GM21390 (cell line): ENCODE results near the gene CAMSAP1.
"Not testable (repeated sequence)": the region's sequence is repeated elsewhere in the genome, so short reads cannot be mapped to it uniquely, and the experiment has no call there.

ENCODE experiments used
- ATAC-seq: cut with Tn5 transposase; IDR thresholded peaks from one replicate; pipeline ENCODE4 v1.9.1; 2021; ENCODE audit not compliant: unreplicated experiment

Gene CAMSAP1

GRCh38 chr9:135907431-135908092, at the start of gene CAMSAP1:
TSS of gene CAMSAP1 (minus strand) at chr9:135907546. CDS start at chr9:135907159, 387 bp downstream.
- ATAC-seq, result peak; percentile 72

DNA sequence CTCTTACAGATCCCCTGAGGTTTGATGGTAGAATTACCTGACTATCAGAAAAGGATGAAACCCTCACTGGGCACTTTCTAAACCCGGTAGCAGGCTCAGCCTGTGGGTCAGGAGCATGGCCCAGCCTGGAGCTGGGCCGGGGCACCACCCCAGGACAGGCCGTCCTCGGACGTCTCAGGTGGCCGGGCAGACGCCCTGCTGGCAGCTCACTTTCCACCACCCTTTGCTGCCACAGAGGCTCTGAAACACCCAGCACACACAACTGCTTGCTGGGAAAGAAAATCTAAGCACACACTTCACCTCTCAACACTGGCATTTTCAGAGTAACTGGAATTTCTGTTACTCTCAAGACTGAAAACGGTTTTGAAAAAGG, 49.4 kb upstream of the CAMSAP1 start:
- ATAC-seq, result no peak

- no peak for ATAC-seq
These were observed 48.8 kb upstream of the CAMSAP1 start for GRCh38 chr9:135955934-135956801.

GRCh38 chr9:135952664-135953206, 45.4 kb upstream of the CAMSAP1 start:
- no peak for ATAC-seq

DNA sequence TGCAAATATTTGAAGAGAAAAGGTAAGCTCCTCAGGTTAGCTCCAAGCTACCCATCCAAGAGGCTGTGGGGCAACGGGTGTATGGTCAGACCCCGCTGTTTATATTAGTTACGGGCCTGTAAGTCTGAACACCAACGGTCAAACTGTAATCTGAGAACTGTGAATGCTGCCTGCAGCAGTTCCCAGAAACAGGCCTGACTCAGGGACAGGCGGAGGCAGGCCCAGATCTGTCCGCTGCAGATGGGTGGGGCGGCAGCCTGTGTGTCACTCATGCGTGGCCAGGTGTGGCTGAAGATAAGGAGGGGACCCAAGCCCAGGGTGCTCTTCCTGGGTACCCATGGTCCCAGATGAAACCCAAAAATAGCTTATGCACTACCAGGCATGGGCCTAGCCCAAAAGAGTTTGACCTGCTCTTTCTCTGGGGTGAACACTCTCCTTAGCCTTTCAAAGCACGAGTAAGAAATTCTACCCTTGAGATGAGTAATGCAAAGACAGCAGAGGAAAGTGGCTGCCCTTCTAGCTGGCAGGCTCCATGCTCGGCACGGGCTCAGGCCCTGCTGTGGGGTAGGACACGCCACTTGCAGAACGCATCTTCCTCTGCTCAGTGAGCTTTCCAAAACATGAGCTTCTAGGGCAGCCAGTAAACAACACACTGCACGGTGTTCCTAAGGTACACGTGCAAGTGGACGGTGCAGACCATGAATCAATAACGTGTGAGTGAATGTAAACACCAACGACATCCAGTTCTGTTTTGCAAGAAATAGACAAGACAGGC, 44.7 kb upstream of the CAMSAP1 start:
- ATAC-seq, result no peak

DNA sequence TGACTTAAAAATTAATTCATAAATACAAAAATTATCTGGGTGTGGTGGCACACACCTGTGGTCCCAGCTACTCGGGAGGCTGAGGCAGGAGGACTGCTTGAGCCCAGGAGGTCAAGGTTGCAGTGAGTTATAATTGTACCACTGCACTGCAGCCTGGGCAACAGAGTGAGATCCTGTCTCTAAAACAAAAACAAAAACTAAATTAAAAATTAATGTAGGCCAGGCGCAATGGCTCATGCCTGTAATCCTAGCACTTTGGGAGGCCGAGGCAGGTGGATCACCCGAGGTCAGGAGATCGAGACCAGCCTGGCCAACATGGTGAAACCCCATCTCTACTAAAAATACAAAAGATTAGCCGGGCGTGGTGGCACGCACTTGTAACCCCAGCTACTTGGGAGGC, 44.0 kb upstream of the CAMSAP1 start:
- not testable (repeated sequence) for ATAC-seq

DNA sequence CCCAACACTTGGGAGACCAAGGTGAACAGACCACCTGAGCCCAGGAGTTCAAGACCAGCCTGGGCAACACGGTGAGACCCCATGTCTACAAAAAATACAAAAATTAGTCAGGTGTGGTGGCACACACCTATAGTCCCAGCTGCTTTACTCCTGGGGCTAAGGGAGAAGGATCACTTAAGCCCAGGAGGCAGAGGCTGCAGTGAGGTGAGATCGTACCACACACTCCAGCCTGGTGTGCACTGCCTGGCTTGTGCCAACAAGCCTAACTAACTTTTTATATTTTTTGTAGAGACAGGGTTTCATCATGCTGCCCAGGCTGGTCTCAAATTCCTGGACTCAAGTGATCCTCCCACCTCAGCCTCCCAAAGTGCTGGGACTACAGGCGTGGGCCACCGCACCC, 43.5 kb upstream of the CAMSAP1 start:
- not testable (repeated sequence) for ATAC-seq

DNA sequence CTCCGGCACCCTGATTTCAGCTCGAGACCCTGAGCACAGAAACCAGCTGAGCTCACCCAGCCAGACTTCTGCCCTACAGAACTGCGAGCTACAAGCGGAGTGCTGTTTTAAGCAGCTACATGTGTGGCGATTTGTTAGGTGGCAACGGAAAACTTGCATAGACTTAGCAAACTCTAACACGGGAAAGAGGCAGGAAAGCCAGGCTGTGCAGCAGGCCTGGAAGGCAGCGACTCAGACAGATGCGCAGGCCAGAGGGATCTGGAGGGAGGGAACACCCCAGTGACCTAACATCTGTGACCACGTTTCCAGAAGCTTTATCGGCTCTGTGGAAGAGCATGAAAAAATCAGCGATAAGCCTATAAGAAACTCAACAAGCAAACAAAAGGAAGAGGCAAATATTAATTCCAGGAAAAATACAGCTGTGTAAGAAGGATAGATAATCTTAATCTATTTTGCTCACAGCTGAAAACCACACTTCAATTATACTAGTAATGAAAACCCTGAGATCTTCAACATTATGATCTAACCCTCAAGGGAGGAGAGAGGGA, 42.9 kb upstream of the CAMSAP1 start:
- no peak for ATAC-seq

- ATAC-seq, result no peak
These were observed 42.3 kb upstream of the CAMSAP1 start for GRCh38 chr9:135949501-135950134.

- no peak for ATAC-seq
These were observed 41.6 kb upstream of the CAMSAP1 start for GRCh38 chr9:135948968-135949367.

- ATAC-seq, result no peak
These were observed 41.1 kb upstream of the CAMSAP1 start for GRCh38 chr9:135948446-135948845.

DNA sequence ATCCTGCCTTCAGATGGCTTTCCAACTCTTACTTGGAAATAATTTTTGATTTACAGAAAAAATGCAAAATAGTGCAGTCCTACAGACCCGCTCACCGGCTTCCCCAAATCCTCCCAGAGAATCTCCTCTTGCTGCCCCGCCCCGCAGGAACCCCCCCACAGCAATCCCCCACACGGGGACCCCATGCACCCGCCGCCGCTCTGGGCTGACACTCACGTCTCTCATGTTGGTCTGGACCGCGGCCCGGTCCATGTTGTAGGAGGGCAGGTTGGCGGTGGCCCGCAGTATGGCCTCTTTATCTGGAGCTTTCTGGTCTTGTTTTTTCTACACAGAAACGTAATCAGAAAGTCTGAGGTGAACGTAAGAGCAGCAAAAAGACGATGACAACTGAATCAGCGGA, 40.2 kb upstream of the CAMSAP1 start:
- no peak for ATAC-seq

GRCh38 chr9:135947105-135947504, 39.8 kb upstream of the CAMSAP1 start:
- ATAC-seq, result not testable (repeated sequence)

DNA sequence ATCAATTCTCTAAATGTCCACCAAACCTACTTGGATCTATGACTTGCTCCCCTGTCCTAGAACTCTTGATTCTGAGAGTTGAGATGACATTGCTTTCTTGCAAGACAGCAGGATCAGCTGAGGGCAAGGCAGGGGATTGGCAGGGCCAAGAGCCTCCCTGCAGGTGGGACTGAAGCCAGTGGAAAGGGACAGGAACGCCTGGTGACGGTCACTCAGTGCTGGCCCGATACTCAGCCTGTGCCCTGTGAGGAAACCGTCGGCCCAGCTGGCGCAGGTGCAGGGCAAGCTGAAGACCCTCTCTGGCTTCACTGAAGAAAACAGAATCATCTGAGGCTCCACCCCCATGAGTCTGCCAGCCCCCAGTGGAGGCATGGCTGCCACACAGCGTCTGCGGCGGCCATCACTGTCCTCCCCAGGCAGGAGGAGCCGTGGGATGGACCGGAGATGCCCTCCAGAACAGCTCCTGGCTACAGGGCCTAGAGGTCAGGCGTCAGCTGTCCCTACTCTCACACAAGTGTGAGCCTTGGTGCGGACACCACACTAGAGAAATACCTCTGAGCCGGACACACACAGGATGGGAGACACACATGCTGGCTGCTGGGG, 39.1 kb upstream of the CAMSAP1 start:
- ATAC-seq, result no peak

DNA sequence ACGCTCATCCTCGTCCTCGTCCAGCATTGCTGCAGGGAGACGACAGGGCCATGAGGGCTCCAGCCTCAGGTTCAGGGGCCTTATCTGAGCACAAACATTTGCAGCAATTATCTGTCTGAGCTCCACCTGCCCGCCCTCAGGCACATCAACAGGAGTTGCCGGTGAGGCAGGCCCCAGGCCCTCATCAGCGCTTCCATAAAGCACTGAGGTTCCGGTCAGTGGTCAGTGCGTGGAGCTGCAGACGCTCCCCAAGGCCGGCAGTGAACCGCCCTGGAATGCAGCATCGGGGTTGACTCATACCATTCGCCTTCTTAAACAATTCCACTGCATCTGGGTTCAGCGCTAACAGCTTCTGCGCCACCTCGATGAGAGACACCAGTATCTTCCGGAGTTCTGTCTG, 38.6 kb upstream of the CAMSAP1 start:
- ATAC-seq, result no peak

GRCh38 chr9:135944444-135945252, 37.3 kb upstream of the CAMSAP1 start:
- ATAC-seq, result no peak

GRCh38 chr9:135943604-135944003, 36.3 kb upstream of the CAMSAP1 start:
- not testable (repeated sequence) for ATAC-seq

DNA sequence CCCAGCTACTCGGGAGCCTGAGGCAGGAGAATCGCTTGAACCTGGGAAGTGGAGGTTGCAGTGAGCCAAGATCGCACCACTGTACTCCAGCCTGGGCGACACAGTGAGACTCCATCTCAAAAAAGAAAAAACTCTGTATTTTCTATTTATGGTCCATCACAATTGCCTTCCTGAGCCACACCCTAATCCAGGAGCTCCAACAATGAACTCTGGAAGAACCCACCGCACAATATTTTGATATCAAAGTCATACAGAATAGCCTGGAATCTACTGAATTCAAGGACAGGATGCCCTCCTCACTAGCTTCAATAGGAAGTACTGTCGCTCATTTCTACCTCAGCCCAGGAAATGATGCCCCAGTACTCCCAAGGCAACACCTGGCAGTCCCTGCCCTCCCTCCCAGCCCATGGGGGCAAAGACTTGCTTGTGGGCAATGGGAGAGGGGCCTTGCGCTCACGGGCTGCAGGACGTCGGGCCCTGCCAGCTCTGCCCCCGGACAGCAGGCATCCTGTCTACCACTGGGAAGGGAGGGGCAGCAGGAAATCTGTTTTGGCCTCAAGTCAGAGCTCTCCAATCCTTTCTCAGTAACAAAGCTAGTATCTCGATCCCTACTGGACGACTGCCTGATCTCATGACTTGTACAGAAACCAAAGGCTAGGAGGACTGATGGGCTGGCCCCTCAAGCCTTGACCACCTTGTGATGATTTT, 34.1 kb upstream of the CAMSAP1 start:
- ATAC-seq, result no peak
